ENCODE measurements around the gene LKAAEAR1. TPM values are rescaled to one million over a fixed set of nuclear protein-coding genes. Genes with fewer than 3 reads are reported as not detected.

Gene LKAAEAR1
- total RNA-seq, 1 donor from 2014 or later: not detected

DNA sequence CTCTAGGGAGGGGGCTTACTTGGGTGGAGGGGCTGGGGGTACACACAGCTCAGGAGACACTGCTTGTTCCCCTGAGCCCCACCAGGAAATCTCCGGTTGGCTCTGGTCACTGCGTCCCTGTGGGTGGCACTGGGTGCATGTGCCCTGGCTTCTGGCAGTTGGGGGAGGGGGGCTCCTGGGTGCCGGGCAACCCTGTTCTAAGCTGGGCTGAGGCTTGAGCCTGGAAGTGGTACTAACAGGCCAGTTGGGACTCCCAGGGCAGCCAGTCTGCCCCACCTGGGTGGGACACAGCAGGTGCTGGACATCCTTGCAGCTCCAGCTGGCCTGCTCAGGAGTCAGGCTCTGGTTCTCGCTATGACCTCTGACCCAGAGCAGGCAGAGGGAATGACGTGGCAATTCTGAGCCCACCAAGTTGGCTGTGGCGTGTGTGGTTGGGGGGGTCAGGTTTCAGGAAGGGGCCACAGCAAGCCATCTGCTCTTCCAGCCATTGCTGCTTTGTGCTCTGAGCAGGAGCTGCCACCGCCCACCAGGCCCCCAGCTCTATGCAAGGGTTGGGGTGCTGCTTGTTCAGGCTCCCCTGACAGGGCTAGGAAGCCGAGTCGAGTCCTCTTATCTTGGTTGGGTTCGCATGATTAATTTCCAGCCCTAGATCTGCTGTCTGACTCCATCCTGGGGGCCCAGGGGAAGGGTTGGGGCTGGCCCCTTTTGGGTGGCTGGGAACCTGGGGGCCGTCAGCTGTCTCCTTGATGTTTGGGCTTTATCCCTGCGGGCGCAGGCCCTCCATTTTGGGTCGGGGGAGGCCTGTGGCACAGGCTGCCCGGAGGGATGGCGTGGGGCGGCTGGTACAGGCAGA is 47.6 kb downstream of the LKAAEAR1 start:
- H3K4me3 ChIP-seq (ENCODE audit: low read depth, low read length): no peak overlapping the region
- TF ChIP-seq, protein P1, sequence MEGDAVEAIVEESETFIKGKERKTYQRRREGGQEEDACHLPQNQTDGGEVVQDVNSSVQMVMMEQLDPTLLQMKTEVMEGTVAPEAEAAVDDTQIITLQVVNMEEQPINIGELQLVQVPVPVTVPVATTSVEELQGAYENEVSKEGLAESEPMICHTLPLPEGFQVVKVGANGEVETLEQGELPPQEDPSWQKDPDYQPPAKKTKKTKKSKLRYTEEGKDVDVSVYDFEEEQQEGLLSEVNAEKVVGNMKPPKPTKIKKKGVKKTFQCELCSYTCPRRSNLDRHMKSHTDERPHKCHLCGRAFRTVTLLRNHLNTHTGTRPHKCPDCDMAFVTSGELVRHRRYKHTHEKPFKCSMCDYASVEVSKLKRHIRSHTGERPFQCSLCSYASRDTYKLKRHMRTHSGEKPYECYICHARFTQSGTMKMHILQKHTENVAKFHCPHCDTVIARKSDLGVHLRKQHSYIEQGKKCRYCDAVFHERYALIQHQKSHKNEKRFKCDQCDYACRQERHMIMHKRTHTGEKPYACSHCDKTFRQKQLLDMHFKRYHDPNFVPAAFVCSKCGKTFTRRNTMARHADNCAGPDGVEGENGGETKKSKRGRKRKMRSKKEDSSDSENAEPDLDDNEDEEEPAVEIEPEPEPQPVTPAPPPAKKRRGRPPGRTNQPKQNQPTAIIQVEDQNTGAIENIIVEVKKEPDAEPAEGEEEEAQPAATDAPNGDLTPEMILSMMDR (IDR thresholded peaks at IDR 0.05; ENCODE audit: insufficient read depth, low read length, poor library complexity, severe bottlenecking): no peak

DNA sequence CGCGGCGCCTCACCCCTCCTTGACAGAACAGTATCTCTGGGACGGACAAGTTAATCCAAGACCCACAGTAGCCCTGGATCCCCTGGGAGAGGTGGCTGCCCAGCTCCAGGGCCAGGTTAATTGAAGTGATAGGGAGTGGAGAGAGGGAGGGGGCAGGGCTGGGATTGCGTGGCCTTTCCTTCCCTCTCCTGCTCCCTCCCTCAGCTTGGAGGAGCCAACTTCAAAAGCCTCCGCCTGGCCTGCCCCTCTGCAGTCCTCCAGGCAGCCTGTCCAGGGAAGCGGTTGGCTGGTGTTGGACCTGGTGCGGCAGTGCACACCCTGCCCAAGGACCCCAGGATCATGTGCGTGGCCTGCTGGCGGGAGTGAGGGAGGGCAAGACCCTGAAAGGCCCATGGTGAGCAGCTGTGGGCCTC is 48.3 kb downstream of the LKAAEAR1 start, which contains the start of gene C20orf204:
Gene C20orf204 (plus strand): TSS at position 250 of the 413 bp plus-strand sequence. CDS start 142 bp downstream, at position 392.
- DNase-seq (ENCODE audit: low read depth): no peak
- TF ChIP-seq, protein P1 (IDR thresholded peaks at IDR 0.05; ENCODE audit: insufficient read depth, low read length, poor library complexity, severe bottlenecking): no peak
- H3K27me3 ChIP-seq (ENCODE audit: control insufficient read depth, insufficient read depth, low read length): peaks cover 18% of the 10 kb centered on the region
- H3K36me3 ChIP-seq (ENCODE audit: control insufficient read depth, insufficient read depth, low read length): no peaks in the 10 kb centered on the region
- H3K4me3 ChIP-seq (ENCODE audit: low read depth, low read length): no peak within 1 kb of the TSS

More for the DNA sequence above, 47.6 kb downstream of the LKAAEAR1 start:
- Histone ChIP-seq H3K36me3 (ENCODE audit: control insufficient read depth, insufficient read depth, low read length) (no peaks in the 10 kb centered on the region), H3K27me3 (ENCODE audit: control insufficient read depth, insufficient read depth, low read length) (peaks cover 21% of the 10 kb centered on the region)
- DNase-seq (ENCODE audit: low read depth): no peak

DNA sequence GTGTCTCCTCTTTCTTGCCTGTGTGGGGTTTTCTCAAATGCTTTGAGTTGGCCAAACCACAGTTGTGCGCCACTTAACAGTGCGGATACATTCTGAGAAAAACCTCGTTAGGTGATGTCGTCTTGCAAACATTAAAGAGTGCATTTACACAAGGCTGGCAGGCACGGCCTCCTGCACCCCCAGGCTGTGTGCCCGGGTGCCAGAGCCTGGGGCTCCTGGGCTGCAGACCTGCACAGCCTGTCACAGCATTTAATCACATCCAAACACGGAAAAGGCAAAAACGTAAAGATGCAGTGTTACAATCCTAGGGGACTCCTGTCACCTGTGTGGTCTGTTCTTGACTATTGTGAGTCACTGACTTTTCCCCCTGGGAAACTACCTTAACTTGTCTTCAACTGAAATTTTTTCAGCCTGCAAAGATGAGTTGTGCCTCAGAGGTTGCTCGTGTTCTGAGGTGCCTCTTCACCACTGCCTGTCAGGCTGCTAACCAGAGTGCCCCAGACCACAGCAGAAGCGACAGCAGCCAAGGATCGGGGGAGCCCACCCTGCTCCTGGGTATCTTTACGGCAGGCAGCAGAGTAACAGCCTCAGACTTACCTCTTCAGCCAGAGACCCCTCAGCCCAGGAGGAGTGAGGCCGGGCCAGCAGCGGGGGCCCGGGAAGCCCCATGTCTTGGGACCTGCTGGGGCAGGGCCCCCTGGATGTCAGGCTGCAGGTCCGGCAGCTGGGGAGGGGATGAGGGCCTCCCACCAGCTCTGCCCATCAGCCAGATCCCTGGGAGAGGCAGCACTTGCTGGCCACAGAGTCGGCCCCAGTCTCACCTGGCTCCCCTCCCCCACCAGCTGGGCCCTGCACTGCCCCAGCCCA is 48.9 kb downstream of the LKAAEAR1 start:
- Histone ChIP-seq H3K4me3 (ENCODE audit: low read depth, low read length) (no peak overlapping the region), H3K36me3 (ENCODE audit: control insufficient read depth, insufficient read depth, low read length) (no peaks in the 10 kb centered on the region), H3K27me3 (ENCODE audit: control insufficient read depth, insufficient read depth, low read length) (peaks cover 16% of the 10 kb centered on the region)
- no peak for DNase-seq (ENCODE audit: low read depth)
- TF ChIP-seq, protein P1 (IDR thresholded peaks at IDR 0.05; ENCODE audit: insufficient read depth, low read length, poor library complexity, severe bottlenecking): no peak

DNA sequence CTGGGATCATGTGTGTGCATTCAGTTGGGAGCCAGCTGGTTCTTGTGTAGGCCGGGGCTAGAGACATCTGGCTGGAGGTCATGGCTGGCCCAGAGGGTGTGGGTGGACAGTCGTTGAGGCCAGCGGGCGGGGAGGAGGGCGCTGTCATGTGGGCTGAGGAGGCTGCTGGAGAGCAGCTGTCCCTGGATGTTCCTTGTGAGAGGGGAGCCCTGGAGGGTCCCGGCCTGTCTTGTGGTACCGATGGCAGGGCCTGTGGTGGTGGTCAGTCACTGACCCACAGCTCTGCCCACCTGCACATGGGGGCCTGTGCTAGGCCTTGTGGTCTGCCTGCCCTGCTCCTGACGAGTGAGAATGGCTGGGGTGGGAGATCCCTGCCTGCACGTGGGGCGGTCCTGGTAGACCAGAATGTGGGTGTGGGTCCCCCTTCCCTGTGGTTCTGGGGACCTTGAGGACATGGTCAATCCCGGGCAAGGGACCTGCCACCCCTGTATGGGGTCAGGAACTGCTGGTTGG is 50.2 kb downstream of the LKAAEAR1 start:
- TF ChIP-seq, protein P1 (IDR thresholded peaks at IDR 0.05; ENCODE audit: insufficient read depth, low read length, poor library complexity, severe bottlenecking): no peak

More for the DNA sequence above, 50.2 kb downstream of the LKAAEAR1 start:
- no peak for DNase-seq (ENCODE audit: low read depth)
- Histone ChIP-seq H3K4me3 (ENCODE audit: low read depth, low read length) (no peak overlapping the region), H3K27me3 (ENCODE audit: control insufficient read depth, insufficient read depth, low read length) (peaks cover 13% of the 10 kb centered on the region), H3K36me3 (ENCODE audit: control insufficient read depth, insufficient read depth, low read length) (peaks cover 1% of the 10 kb centered on the region)

Other genes starting within 250 kb of the LKAAEAR1 start
- not detected in 2 replicates for gene ABHD16B, start 222.9 kb downstream of the LKAAEAR1 start, total RNA-seq
- gene TPD52L2, start 219.1 kb downstream of the LKAAEAR1 start, total RNA-seq: 166 and 177 TPM in 2 replicates
- gene DNAJC5, start 189.3 kb downstream of the LKAAEAR1 start, total RNA-seq: 53.9 and 57.2 TPM in 2 replicates
- gene UCKL1, start 128.0 kb downstream of the LKAAEAR1 start, total RNA-seq: 19.6 and 25.6 TPM in 2 replicates
- 10.8 TPM in 2 replicates for gene ZNF512B, start 114.5 kb downstream of the LKAAEAR1 start, total RNA-seq
- 8.0 and 9.6 TPM in 2 replicates for gene SAMD10, start 104.8 kb downstream of the LKAAEAR1 start, total RNA-seq
- 75.4 and 78.5 TPM in 2 replicates for gene PRPF6, start 103.3 kb downstream of the LKAAEAR1 start, total RNA-seq
- gene C20orf204, start 48.2 kb downstream of the LKAAEAR1 start, total RNA-seq: 0.21 and 0.27 TPM in 2 replicates
- gene SOX18, start 34.8 kb downstream of the LKAAEAR1 start, total RNA-seq: 0.04 and 0.07 TPM in 2 replicates
- gene TCEA2, start 21.2 kb downstream of the LKAAEAR1 start, total RNA-seq: 23.9 and 24.4 TPM in 2 replicates
- 13.1 and 14.1 TPM in 2 replicates for gene RGS19, start 4.9 kb downstream of the LKAAEAR1 start, total RNA-seq
- gene OPRL1, start 4.3 kb downstream of the LKAAEAR1 start, total RNA-seq: 0.21 and 0.68 TPM in 2 replicates
- not detected in 2 replicates for gene NPBWR2, start 23.2 kb upstream of the LKAAEAR1 start, total RNA-seq
- not detected in 2 replicates for gene MYT1, start 80.1 kb upstream of the LKAAEAR1 start, total RNA-seq
- 37.9 and 53.8 TPM in 2 replicates for gene PCMTD2, start 171.3 kb upstream of the LKAAEAR1 start, total RNA-seq